ENCODE data around the gene TCTA.
"Not testable (repeated sequence)": the region's sequence is repeated elsewhere in the genome, so short reads cannot be mapped to it uniquely, and the experiment has no call there.

TCTA gene

GRCh38 chr3:49411968-49412631, at the start of gene TCTA, which contains the start of gene RHOA:
Gene TCTA (plus strand): TSS chr3:49412423. CDS start chr3:49412427, 4 bp downstream.
Gene RHOA (minus strand): TSS chr3:49411976. CDS start chr3:49375589, 36,387 bp downstream.
- FAIRE-seq: peak; percentile 98

GRCh38 chr3:49362561-49362960, 49.7 kb upstream of the TCTA start:
- DNase-seq (ENCODE audit: insufficient read length, low spot score) (no peak), FAIRE-seq (no peak)

More at GRCh38 chr3:49411968-49412631, at the start of gene TCTA, which contains the start of gene RHOA:
- peak; percentile 93 for DNase-seq (ENCODE audit: insufficient read length, low spot score)

- DNase-seq (ENCODE audit: insufficient read length, low spot score) (no peak), FAIRE-seq (no peak)
These were observed 41.5 kb upstream of the TCTA start for GRCh38 chr3:49370585-49371290.

DNA sequence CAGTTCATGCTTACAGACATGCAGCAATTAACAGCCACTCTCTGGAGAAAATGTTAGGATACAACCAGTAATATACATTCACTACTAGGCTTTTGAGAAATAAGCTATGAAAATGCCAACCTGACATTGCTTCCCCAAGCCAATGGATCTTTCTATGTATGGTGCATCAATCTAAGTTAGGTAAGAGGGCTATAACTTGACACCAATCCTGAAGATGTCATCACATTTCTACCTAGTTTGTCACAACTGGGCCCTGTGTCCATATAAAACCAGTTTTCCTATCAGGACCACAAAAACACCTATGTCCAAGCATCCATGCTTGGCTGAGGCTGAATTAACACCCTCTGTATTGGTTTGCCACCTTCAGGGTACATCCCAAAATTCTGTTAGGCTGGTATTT, 40.3 kb upstream of the TCTA start:
- DNase-seq (ENCODE audit: insufficient read length, low spot score) (no peak), FAIRE-seq (no peak)

DNA sequence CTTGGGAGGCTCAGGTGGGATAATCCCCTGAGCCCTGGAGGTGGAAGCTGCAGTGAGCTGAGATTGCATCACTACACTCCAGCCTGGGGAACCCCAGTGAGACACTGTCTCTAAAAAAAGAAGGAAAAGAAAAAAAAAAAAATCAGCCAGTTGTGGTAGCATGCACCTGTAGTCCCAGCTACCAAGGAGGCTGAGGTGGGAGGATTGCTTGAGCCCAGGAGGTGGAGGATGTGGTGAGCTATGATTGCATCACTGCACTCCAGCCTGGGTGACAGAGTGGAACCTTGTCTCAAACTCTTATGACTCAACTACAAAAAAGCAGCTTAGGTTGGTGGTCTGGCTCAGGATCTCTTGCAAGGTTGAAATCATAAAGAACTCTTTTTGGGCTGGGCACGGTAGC, 34.7 kb upstream of the TCTA start:
- DNase-seq (ENCODE audit: insufficient read length, low spot score) (no peak), FAIRE-seq (no peak)

DNA sequence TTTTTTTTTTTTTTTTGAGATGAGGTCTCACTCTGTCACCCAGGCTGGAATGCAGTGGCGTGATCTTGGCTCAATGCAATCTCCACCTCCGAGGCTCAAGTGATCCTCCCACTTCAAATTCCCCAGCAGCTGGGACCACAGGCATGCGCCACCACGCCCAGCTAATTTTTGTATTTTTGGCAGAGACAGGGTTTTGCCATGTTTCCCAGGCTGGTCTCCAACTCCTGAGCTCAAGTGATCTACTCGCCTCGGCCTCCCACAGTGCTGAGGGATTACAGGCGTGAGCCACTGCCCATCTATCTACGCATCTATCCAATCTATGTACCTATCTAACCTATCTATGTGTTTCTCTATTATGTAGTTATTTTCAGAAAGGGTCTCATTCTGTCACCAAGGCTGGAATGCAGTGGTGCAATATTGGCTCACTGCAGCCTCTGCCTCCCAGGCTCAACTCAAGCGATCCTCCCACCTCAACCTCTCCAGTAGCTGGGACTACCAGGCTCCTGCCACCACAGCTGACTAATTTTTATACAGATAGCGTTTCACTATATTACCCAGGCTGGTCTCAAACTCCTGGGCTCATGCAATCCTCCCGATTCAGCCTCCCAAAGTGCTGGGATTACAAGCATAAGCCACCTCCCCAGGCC, 33.9 kb upstream of the TCTA start:
- no peak for FAIRE-seq

DNA sequence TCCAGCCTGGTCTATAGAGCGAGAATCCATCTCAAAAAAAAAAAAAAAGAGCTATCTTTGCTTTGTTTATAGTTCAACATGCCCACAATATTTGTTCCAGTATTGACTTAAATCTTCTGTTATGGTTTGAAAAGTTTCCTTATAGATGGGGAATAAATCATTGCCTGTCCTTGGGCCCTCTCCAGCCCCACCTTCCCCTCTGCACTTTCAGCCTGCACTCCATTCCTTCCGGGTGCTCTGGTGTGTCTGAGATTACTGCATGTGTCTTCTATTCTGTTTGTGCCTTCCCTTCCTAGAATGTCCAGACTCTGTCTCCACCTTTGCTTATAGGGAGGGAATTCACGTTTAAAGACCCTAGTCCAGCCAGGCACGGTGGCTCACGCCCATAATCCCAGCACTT, 28.8 kb upstream of the TCTA start:
- DNase-seq (ENCODE audit: insufficient read length, low spot score) (no peak), FAIRE-seq (no peak)

More for the DNA sequence above, 33.9 kb upstream of the TCTA start:
- DNase-seq (ENCODE audit: insufficient read length, low spot score): no peak

DNA sequence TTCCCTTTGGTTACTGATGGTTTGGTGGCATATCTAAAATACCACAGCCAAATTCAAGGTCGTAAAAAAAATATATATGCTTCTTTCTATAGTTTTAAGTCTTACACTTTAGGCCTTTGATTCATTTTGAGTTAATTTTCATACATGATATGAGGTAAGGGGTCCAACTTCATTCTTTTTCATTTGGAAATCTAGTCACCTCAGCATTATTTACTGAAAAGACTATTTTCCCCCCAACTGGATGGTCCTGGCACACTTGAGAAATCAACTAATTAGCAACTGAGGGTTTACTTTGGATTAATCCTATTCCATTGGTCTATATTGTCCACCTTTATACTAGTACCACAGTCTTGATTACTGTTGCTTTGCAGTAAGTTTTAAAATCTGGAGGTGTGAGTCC, 26.6 kb upstream of the TCTA start:
- DNase-seq (ENCODE audit: insufficient read length, low spot score): no peak
- FAIRE-seq: no peak

- DNase-seq (ENCODE audit: insufficient read length, low spot score): no peak
- peak; percentile 48 for FAIRE-seq
These were observed 26.0 kb upstream of the TCTA start for GRCh38 chr3:49386056-49386756.

GRCh38 chr3:49387721-49388120, 24.5 kb upstream of the TCTA start:
- DNase-seq (ENCODE audit: insufficient read length, low spot score): no peak
- no peak for FAIRE-seq

GRCh38 chr3:49388289-49388820, 23.9 kb upstream of the TCTA start:
- FAIRE-seq (no peak), DNase-seq (ENCODE audit: insufficient read length, low spot score) (no peak)

- DNase-seq (ENCODE audit: insufficient read length, low spot score) (no peak), FAIRE-seq (no peak)
These were observed 22.9 kb upstream of the TCTA start for GRCh38 chr3:49389297-49389696.

DNA sequence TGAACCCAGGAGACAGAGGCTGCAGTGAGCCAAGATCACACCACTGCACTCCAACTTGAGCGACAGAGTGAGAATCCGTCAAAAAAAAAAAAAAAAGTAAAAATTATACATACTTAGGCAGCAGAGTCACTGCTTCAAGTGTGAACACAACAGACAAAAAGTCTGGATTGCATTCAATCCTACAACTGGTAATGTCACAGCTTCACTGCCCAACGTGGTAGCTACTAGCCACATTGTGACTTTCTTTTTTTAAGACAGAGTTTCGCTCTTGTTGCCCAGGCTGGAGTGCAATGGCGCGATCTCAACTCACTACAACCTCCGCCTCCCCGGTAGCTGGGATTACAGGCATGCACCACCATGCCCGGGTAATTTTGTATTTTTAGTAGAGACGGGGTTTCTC, 20.9 kb upstream of the TCTA start:
- FAIRE-seq; DNase-seq (ENCODE audit: insufficient read length, low spot score): not testable (repeated sequence)

GRCh38 chr3:49397470-49397869, 14.8 kb upstream of the TCTA start:
- FAIRE-seq: peak; percentile 42

DNA sequence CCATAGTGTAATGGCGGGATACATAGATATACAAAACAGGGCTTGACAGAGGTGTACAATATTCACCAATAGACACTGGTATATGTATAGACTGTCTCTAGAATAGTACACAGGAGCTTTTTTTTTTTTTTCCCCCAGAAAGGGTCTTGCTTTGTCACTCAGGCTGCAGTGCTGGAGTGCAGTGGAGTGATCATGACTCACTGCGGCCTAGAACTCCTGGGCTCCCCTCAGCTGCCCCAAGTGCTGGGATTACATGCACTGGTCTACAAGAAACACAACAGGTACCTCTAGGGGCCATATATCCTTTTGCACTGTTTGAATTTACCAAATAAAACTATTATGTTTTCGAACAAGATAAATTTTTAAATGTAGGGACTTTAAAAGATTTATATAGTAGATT, 12.8 kb upstream of the TCTA start:
- no peak for FAIRE-seq

More at GRCh38 chr3:49397470-49397869, 14.8 kb upstream of the TCTA start:
- DNase-seq (ENCODE audit: insufficient read length, low spot score): no peak

DNA sequence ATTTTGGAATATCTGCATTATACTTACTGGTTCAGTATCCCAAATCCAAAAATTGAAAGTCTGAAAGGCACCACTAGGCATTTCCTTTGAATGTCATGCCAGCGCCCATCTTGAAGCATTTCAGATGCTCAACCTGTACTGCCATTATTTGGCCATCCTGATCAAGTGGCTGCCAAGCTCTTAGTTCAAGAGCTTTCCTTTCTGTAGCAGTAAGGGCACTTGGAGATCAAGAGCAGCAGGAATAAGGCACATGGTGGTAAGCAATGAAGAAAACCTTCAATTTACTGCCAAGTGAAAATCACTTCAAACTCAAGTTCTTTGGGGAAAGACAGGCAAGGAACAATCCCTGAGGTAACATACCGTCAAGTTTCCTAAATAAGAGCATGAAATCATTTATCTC, 10.5 kb upstream of the TCTA start:
- FAIRE-seq: no peak
- DNase-seq (ENCODE audit: insufficient read length, low spot score): no peak

More for the DNA sequence above, 12.8 kb upstream of the TCTA start:
- no peak for DNase-seq (ENCODE audit: insufficient read length, low spot score)

DNA sequence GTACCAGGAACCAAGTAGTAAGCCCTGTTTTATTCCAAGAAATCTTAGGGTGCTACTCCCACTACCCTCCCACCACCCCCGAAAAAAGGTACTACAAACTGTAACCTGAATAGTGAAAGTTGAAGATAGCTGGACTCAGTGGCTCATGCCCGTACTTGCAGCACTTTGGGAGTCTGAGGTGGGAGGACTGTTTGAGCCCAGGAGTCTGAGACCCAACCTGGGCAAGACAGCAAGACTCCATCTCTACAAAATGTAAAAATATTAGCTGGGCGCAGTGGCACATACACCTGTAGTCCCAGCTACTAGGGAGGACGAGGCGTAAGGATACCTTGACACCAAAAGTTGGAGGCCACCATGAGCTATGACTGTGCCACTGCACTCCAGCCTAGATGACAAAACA, 8.3 kb upstream of the TCTA start:
- no peak for DNase-seq (ENCODE audit: insufficient read length, low spot score)
- FAIRE-seq: no peak

- not testable (repeated sequence) for DNase-seq (ENCODE audit: insufficient read length, low spot score); FAIRE-seq
These were observed 6.7 kb upstream of the TCTA start for GRCh38 chr3:49405570-49405969.

DNA sequence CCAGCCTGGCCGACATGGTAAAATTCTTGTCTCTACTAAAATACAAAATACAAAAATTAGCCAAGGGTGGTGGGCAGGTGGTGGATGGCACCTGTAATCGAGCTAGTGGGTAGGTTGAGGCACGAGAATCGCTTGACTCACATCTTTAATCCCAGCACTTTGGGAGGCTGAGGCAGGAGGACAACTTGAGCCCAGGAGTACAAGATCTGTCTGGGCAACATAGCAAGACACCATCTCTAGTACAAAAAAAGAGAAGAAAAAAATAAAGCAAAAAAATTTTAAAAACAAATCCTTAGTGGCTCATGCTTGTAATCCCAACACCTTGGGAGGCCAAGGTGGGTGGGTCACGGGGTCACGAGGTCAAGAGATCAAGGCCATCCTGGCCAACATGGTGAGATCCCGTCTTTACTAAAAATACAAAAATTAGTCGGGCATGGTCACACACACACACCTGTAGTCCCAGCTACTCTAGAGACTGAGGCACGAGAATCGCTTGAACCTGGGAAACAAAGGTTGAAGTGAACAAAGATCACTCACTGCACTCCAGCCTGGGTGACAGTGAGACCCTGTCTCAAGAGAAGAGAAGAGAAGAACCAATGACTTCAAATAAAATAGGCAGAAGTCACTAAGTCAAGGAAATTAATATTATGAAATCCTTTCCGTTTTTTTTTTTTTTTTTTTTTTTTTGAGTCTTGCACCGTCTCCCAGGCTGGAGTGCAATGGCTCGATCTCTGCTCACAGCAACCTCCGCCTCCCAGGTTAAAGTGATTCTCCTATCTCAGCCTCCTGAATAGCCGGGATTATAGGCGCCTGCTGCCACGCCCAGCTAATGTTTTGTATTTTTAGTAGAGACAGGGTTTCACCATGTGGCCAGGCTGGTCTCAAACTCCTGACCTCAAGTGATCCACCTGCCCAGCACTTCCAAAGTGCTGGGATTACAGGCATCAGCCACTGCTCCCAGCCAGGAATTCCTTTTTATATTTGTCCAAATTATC, 5.4 kb upstream of the TCTA start:
- DNase-seq (ENCODE audit: insufficient read length, low spot score) (no peak), FAIRE-seq (no peak)

Measured in GM19239 (cell line).